Transverse colon (tissue), 3 donors: Measurements from ENCODE around the gene PCGF1.

Experiments
- CTCF ChIP-seq, 5 experiments: fragments of 200-600 bp in 3 of 5; fragments of 450-650 bp in 2 of 5; sonication (generic) in 3 of 5; IDR thresholded peaks; 1 replicate in 2 of 5; 2 replicates in 3 of 5; pipeline ENCODE4 v1.5.1; 2016 to 2017; ENCODE audit warnings: antibody characterized with exemption in 5 of 5, inconsistent platforms in 3 of 5, mild to moderate bottlenecking in 2 of 5, moderate library complexity in 1 of 5
- POLR2A ChIP-seq: fragments of 450-650 bp; IDR thresholded peaks from one replicate; pipeline ENCODE4 v1.6.1; 2016; ENCODE audit warnings: antibody characterized with exemption, mild to moderate bottlenecking, moderate library complexity

GRCh38 chr2:74471332-74472065 lies 36.0 kb downstream of the PCGF1 start:
- no peak for TF ChIP-seq POLR2A
- TF ChIP-seq CTCF (IDR thresholded peaks at IDR 0.05), result no peak
